Dedifferentiated amniotic fluid mesenchymal stem cell (primary cell): ENCODE measurements around the gene KRT15.

Experiments used
- DNase-seq: peaks from one replicate; pipeline ENCODE4 v3.0.0-alpha.2; 2016; ENCODE audit errors: extremely low spot score

KRT15 gene

DNA sequence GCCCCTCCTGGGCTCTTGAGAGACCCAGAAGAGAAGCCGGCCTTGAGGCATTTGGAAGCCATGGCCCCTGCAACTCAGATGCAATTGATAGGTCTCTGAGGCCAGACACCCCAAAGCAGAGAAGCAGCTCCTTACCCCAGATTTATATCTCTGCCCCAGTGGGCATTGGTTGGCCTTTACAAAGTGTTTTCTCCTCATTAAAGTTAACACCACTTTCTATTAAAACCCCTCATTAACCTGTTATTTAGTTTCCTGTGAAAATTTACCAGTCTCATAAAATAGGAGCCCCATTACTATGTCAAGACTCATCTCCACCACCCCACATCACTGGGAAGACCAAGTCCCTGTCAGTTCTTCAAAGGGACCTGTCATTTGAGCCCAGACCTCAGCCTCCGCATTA is 37.7 kb downstream of the KRT15 start, which contains the start of gene KRT35:
Gene KRT35, minus strand, starts transcription at position 116 of the 400 bp plus-strand sequence. Its CDS starts 54 bp downstream, at position 62.
- no peak for DNase-seq

DNA sequence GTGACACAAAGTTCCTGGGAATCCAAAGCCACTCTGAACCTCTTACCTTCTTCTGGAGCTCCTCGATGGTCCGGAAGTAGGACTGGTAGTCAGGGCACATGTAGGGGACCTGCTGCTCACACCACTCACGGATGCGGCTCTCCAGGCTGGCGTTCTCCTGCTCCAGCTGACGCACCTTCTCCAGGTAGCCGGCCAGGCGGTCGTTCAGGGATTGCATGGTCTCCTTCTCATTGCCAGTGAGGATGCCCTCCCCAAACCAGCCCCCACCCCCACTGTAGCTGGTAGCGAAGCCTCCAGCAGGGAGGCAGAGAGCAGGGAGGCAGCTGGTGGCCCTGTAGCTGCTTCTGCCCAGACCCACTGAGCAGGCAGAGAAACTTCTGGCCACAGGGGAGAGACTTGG is 38.1 kb downstream of the KRT15 start:
- no peak for DNase-seq

DNA sequence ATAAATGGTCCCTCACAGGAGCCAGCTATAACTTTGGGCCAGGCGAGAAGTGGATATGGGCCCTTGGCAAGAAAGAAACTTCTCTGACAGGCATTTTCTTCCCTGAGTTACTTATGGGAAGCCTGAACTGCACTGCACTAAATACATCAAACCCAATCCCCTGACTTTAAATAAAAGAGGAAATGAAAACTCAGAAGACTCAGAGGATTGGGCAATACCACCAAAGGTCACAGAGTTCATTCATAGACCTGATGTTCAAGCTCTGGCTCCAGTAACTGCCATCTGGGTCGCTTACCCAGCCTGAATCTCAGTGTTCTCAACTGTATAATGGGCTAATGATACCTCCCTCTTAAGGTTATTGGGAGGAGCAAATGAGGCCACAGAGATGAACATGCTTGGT is 38.6 kb downstream of the KRT15 start:
- no peak for DNase-seq

DNA sequence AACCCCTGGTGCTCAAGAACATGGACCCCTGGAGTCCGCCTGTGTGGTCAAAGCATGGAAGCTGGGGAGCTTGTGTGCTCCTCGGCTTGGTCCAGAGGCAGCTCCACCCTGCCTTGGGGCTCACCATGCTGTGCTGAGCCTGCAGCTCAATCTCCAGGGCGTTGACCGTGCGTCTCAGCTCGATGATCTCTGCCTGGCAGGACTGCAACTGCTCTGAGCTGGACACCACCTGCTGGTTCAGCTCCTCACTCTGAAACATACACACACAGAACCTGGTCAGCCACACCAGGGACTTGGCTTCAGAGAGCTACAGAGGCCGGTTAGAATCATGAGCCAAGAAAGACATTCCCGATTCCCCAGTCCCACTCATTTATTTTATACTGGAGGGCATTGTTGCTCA is 40.5 kb downstream of the KRT15 start:
- DNase-seq: no peak

DNA sequence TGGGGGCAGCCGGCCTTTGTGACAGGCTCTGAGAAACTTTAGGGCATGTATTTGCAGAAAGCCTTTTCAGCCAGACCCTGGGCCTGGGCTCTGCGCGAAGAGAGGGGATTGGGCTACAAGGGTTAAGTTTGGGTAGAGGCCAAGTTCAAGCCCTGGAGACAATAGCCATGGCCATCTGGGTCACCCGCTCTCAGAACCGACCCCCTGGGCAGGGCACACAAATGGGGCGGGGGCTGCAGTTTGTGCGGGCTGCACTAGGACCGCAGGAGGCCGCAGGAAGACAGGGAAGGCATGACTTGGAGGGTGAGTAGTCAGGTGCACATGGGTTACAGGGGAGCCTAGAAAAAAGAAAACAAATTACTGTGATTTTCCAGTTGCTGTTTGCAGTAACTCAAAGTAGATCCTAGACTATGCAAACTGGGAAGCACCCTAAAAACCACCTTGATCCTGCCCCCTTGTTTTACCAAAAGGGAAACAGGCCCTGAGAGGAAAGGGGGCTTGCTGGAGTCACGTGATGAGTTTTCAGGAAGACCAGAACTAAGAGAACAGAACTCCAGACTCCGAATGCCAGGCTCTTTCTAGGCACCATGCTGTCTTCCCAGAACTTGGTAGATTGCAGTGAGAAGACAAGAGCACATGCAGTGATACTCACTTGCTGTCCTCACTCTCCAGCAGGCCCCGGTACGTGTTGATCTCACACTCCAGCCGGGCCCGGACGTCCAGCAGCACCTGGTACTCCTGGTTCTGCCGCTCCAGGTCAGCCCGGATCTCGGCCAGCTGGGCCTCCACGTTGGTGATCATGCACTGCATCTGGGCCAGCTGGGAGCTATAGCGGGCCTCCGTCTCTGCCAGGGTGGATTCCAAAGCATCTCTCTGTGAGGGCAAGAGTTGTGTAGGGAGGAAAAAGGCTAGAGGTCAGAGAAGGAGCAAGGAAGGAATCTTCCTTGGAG is 41.5 kb downstream of the KRT15 start:
- no peak for DNase-seq

DNA sequence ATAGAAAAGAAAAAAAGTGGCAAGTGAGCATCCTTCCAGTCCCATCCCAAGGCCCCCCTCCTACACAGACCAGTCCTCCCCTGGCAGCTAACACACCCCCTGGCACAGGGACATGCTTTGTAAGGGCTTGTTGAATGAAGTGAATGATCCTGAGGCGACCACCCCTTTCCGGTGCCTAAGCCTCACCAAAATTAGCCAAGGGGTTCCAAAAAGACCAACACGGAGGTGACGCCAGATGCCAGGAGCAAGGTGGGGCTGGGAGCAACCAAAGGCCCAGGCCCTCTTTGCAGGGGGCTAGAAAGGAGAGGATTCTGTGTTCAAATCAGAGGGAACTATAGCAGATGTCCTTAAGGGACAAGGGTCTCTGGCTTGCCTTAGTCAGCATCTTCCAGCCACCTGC is 43.3 kb downstream of the KRT15 start:
- DNase-seq: no peak

DNA sequence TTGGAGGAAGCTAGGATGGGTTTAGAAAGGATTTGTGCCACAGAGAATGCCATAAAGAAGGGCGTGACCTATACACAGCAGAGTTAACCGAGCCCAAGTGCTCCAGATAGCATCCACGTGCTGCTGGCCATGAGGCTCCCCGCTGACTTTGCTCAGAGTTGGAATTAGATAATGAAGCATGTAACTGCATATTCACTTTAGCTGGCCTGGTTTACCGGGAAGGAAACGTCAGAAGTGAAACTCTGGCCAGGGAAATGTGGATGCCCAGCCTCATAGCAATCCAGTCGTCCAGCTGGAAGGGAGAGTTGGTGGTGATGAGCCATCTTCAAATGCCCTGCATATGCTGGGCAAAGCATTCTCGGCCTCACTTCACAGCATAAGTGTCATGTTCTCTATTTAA is 43.8 kb downstream of the KRT15 start:
- no peak for DNase-seq

DNA sequence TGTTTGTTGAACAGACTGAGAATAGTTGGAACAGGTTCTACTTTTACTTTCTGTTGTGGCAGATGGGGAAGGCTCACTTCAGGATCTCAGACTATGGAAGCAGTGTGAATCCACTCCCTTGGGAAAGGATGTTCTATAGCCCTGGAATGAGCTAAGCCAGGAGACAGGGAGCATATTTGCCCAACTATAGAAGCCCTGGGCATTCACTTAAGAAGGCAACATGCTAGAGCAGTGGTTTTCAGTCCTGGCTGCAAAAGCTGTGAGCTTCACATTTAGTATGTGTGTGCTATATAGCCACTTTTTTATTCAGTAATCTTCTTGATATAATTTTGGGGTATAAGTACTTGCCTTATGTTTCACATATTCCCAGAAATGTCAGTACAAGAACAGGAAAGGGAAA is 50.3 kb downstream of the KRT15 start:
- no peak for DNase-seq

DNA sequence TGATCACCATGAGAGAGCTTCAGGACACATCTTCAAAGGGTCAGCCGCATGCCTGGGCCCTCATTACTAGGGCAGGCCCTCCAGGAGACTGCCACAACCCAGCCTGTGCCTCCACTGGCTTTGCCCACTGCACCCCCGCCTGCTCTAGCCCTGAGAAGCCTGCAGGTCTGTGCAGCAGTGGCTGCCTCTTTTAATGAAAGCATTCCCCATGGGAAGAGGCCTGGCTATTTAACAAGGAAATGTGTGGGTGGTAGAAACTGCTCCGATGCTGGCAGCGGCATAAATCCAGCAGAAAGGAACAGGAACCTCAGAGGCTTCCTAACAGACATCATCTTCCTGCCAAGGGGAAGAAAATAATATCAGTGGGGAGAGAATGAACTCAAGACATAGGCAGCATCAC is 51.1 kb downstream of the KRT15 start:
- no peak for DNase-seq

DNA sequence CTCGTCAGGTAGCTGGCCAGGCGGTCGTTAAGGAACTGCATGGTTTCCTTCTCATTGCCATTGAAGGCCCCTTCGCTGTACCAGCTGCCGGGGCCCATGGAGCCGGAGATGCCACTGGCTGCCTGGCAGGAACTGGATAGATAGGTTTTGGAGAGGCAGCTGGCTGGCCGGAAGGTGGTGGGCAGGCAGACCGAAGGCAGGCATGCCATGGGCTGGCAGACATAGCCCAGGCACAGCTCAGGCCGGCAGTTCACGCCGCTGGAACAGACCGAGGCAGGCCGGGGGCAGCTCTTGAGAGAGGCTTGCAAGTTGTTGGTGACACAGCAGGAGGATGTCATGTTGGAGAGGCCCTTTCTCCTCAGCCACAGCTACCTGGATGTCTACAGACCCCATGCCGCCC is 51.7 kb downstream of the KRT15 start, which contains the start of gene KRT32:
Gene KRT32, minus strand, starts transcription at position 399 of the 400 bp plus-strand sequence. Its CDS starts 61 bp downstream, at position 338.
- no peak for DNase-seq

DNA sequence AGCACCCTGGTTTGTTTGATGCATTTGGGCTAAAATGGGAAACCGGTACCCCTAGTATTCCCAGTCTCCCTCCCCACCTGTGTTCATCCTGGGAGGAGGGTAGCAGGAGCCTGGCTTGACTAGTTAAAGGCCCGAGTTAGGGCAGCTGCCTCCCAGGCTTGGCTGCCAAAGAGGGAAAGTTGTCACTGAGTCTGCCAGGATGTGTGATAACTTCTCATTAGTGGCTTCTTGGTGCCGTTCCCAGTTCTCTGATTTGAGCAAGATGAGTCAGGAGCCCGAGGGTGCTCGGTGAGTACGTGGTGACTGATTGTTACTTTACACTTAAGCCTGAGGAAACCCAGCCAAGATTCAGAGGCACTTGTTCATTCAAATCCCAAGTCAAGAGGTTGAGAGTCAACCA is 54.0 kb downstream of the KRT15 start:
- DNase-seq: peak; percentile 51

DNA sequence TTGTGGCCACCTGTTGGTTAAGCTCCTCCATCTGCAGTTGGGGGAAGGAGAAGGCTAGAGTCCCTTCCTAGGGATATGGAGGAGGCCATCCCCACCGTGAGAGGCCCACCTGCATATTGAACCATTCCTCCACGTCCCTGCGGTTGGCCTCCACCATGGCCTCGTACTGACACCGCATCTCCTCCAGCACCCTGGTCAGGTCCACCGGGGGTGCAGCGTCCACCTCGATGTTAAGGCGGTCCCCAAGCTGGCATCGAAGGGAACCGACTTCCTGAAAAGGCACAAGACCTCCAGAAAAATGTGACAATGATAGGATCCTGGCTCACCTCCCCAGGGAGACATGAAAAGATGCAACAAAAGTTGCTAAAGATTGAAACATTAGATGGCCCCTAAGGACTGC is 54.5 kb downstream of the KRT15 start:
- DNase-seq: no peak

DNA sequence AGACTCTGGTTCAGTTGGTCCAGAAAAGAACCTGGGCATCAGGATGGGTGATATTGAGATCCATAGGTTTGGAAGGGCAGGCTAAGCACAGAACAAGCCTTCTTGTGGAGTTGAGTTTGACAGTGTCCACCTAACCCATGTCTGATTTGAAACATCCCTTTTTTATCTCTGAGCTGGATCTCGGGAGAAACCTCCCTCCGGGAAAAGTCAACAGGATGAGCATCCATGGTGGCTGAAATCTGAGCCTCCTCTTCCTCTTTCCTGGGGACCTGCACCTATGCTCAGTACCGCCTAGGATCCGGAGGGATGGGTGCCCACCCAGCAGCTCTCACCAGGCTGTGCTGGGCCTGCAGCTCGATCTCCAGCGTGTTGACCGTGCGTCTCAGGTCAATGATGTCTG is 54.9 kb downstream of the KRT15 start:
- no peak for DNase-seq
